Ammon's horn (tissue), 1 donor: Measurements from ENCODE around the gene PEX14.

Experiments used
- DNase-seq: peaks from one replicate; pipeline ENCODE4 v3.0.0-alpha.2; 2016; ENCODE audit warnings: low spot score

The PEX14 gene

DNA sequence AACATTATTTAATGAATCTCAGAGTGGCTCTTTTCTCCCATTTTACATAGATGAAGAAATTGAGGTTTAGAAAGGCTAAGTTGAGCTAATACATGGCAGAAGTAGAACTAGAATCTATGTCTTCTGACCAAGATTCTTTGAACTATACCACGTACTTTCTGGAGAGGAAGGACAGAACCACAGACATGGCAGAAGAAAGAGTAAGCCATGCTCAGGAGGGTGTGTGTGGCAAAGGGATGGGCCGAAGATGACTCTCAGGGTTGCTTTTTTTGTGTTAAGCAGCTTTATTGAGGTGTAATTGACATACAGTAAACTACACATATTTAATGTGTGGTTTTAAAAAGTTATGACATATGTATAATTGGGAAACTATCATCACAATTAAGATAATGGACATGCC, 69.5 kb downstream of the PEX14 start:
- no peak for DNase-seq

- DNase-seq, result no peak
Measured at GRCh38 chr1:10546896-10547295, 72.1 kb downstream of the PEX14 start.

GRCh38 chr1:10549904-10550664, 75.3 kb downstream of the PEX14 start:
- DNase-seq, result no peak

GRCh38 chr1:10553118-10553517, 78.4 kb downstream of the PEX14 start:
- no peak for DNase-seq

DNA sequence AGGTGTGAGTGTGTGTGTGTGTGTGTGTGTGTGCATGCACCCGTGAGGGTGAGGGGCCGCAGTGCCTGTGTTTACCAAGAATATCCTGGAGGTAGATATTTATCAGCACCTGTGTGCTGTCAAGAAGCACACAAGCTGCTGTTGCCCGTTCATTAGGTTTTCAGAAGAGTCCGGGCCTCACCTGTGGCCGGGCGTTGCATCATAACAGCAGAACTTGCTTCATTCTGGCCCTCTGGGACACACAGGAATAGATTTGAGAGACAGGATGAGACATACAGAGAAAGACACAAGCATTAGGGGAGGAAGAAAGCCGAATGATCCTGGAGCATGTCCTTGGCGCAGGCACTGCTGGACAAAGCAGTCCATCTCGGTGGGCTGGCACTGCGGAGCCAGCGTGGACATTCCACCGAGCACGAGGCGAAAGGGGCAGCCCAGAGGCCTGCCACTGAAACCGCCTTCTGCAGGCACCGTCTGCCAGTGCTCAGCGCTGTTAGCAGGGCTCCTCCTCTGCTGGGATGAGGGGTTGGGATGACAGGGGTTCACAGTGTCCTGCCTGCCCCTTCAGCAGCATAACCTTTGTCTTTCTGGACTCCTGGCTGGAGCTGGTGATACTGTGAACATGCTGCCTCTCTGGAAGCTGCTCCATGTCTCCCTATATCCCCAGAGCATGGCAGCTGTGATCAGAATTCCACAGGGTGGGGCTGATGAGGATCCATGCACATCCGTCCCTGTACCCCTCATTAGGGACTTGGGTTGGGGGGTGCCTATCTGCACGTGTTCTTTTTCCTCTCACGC, 81.1 kb downstream of the PEX14 start:
- no peak for DNase-seq

DNA sequence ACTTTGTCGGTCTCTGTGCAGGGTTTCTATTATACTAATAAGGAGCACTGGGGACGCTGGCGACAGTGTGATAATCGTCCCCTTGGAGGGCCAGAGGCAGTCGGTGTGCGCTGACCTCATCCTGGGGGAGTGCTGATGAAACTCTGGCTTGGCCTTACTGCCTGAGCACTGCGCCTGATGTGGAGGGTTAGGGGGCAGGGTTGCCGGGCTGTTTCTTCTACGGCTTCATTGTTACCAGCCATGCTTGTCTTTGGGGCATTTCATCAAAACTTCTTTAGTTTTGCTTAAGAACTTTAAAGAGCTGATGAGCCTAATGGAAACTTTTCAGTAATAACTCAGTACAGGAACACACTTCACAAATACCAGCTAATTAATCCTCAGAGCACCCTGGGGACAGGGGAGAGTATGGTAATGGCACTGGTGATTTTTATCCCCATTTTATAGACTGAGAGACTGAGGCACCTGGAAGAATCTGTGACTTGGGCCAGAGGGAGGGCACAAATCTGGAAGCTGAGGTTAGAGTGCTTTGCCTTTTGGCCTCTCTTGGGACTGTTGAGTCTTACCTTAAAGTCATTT, 81.8 kb downstream of the PEX14 start:
- no peak for DNase-seq

- no peak for DNase-seq
Measured at GRCh38 chr1:10557714-10558113, 83.0 kb downstream of the PEX14 start.

DNA sequence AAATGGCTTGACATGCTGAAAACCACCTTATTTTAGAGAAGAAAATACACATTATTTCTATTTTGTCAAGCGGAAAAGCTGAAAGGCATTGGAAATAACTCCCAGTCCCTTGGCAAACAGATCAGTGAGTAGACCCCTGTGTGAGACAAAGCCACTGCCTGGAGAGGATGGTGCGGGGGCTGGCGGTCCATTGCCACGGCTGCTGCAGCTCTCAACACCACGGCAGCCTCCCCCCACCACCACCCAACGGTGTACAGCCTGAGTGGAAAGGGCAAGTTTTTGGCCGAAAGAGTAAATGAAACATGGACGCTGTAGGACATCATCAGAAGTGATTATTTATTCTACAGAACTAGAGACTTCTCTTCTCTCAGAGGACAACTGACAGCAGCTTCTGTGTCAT, 84.6 kb downstream of the PEX14 start:
- DNase-seq, result no peak

DNA sequence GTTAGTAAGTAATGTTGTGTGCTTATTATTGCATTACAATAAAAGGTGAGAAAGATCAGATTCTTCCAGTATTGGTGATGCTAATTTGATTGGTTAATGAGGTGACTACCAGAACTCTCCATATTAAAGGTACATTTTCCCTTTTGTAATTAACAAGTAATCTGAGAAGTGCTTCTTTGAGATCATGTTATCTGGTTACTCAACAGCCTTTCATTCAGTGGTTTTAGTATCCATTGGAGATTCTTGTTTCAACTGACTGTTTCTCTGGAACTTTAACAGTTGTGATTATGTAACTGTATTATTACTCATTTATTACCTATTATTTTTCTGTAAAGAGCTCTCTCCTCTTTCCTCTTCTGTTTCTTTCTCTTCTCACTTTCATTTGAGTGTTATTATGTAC, 86.7 kb downstream of the PEX14 start:
- no peak for DNase-seq

GRCh38 chr1:10561955-10562354, 87.2 kb downstream of the PEX14 start:
- DNase-seq, result no peak

GRCh38 chr1:10564063-10564462, 89.3 kb downstream of the PEX14 start:
- DNase-seq, result no peak

GRCh38 chr1:10569531-10569930, 94.8 kb downstream of the PEX14 start:
- no peak for DNase-seq

DNA sequence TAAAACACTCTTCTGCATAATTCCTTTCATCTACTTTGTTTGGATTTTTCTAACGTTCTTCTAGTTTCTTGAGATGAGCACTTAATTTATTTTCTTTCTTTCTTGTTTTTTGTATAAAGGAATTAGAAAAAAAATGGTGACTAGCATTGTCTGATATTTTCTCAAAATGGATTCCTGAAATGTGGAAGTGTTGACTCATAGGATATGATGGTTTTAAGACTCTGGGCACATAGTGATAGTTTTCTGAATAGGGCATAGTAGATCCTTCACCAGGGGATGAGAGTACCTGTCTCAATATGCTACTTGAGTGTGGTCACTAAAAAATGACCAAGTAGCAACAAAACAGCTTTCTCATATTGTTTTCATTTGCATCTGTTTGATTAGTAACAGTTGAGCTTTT, 100.9 kb downstream of the PEX14 start:
- DNase-seq, result no peak

DNA sequence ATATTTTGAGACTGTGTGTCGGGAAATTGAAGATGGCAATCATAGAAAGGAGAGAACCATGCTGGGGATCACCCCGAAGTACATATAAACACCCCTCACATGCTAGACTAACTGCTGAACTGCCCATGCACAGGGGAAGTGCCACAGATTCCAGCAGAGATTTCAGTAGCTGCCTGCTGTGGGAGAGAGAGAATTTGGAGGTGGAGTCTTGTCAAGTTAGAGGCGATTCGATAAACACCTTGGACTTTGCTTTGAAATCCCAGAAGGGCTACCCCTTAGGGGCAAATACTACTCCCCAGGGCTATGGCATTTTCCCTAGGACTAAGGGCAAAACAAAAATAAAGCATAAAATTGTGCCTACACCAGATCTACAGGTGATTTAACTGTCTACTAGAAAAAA, 103.3 kb downstream of the PEX14 start:
- DNase-seq, result no peak

DNA sequence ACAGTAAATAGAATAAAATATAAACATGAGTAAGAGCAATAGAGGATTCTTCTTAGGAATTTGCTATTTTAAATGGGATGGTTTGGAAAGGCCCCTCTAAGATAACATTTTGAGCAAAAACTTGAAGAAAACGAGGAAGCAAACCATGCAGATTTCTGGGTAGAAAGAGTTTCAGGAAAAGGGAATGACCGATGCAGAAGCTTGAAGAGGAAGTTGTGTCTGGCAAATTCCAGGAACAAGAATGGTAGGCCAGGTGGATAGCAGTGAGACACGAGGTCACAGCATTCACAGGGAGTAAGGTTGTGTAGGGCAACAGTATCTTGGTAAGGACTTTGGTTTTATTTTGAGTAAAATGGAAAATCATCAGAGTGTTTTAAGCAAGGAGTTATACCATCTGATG, 108.9 kb downstream of the PEX14 start:
- DNase-seq, result no peak

DNA sequence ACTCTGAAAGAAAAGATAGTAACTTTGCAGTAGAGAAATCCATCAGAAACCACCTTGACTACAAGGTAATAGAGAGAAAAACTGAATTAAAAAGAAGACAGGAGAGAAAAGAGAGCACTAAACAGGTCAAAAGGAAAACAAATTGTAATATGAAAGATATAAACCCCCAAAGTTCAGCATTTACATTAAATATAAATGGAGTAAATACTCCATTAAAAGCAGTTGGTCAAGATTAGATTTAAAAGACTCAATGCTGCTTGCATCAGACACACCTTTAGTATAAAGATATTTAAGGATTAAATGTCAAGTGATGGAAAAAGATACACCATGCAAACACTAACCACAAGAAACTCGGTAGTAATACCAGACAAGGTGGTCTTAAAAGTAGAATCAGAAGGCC, 110.5 kb downstream of the PEX14 start:
- no peak for DNase-seq

DNA sequence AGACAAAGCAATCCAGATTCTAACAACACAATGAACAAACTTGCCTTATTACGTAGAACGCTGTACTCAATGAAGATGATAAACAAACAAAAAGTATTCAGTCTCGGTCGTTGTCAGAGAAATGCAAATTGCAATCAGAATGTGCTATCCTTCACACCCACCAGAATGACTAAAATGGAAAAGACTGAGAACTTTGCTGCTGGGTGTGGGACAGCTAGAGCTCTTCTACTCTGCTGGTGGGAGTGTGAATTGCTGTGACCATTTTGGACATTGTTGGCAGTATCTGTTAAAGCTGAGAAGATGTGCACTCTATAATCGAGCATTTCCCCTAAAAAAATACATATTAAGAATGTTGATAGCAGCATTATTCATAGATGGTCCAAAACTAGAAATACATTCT, 111.4 kb downstream of the PEX14 start:
- DNase-seq, result no peak

DNA sequence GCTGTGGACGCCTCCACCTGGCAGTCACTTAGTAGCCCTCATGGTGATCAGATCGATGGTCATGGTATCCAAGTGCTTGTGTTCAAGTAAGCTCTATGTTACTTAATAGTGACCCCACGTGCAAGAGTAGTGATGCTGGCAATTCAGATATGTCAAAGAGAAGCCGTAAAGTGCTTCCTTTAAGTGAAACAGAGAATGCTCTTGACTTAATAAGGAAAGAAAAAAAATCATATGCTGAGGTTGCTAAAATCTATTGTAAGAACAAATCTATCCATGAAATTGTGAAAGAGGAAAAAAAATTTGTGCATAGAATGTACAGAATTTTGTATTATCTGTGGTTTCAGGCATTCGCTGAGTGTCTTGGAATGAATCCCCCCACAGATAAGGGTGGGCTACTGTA, 113.9 kb downstream of the PEX14 start:
- DNase-seq, result no peak

GRCh38 chr1:10589074-10589473, 114.3 kb downstream of the PEX14 start:
- no peak for DNase-seq

GRCh38 chr1:10591010-10591409, 116.3 kb downstream of the PEX14 start:
- peak; percentile 16 for DNase-seq

GRCh38 chr1:10592373-10592772, 117.6 kb downstream of the PEX14 start:
- no peak for DNase-seq

- DNase-seq, result no peak
Measured at GRCh38 chr1:10593750-10594149, 119.0 kb downstream of the PEX14 start.

DNA sequence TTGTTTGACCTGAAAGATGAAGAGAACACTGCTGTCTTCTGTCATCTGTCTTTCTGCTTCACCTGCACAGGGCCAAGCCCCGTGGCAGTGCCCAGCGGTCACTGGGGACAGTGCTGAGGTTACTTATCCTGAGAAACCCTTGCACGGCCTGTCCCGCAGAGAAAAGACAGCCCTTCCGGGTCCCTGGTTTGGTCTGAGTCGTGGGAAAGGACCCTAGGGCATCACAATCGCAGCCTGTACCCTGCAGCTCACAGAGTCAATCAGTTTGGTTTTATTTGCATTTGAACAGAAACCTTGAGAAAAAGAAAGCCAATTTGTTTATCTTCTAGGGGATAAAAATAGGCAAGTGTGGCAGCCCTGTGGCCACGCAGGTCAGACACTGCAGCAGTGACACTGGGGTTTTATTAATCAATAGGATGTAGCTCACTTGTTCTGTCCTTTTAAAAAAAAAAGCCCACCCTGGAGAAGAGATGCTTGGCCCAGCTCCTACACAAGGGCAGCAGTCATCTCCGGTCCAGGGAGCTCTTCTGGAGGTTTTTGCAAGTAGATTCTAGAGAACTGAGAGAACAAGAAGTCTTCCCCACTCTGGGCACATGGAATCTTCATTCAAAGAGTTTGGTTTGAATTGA, 120.0 kb downstream of the PEX14 start:
- DNase-seq, result no peak
